SH-SY5Y (cell line): ENCODE measurements around the gene TMEM63B.

ENCODE experiments used
- GATA2 ChIP-seq: IDR thresholded peaks from 2 replicates; pipeline ENCODE4 v1.6.1; 2011; ENCODE audit warnings: mild to moderate bottlenecking, low read depth, low read length
- GATA3 ChIP-seq: IDR thresholded peaks from 2 replicates; pipeline ENCODE4 v1.6.1; 2011; ENCODE audit warnings: low read depth, mild to moderate bottlenecking, low read length, moderate library complexity

GRCh38 chr6:44194326-44194725, 67.0 kb downstream of the TMEM63B start:
- TF ChIP-seq GATA2 (no peak), GATA3 (no peak)
